Caco-2 (cell line): ENCODE measurements around the gene ADAMTSL1. TPM values are rescaled to one million over a fixed set of nuclear protein-coding genes. Genes with fewer than 3 reads are reported as not detected.

Source experiments
- BruUV-seq: library from RNA; stranded (reverse); fragments of 400-500 nt; replicated peaks from 2 replicates; lab custom pipeline; 2021; lab: Mats Ljungman, UMichigan
- CTCF ChIA-PET: fragments of 300-600 bp; sonication (Branson Sonifier 250); formaldehyde crosslinking; loops from one replicate; lab custom pipeline; 2022; ENCODE audit warnings: antibody characterized with exemption; lab: Charles Lee
- POLR2A ChIA-PET: fragments of 300-600 bp; sonication (Branson Sonifier 250); formaldehyde crosslinking; loops from one replicate; lab custom pipeline; 2022; ENCODE audit warnings: antibody characterized with exemption; lab: Charles Lee
- DNase-seq, 2 experiments: peaks; one replicate each; pipeline versions ENCODE4 v3.0.0 to v3.0.0-alpha.2; 2020 to 2022
- H3K27me3 ChIP-seq: replicated peaks from 2 replicates; pipeline ENCODE4 v1.6.0; 2011; ENCODE audit warnings: low read length; ENCODE audit not compliant: control insufficient read depth, insufficient read depth
- H3K36me3 ChIP-seq: 2 replicates; pipeline ENCODE4 v1.5.1; 2011; ENCODE audit warnings: low read length; ENCODE audit not compliant: control insufficient read depth, insufficient read depth
- H3K4me1 ChIP-seq: fragments of 250-450 bp; sonication (Bioruptor Pico); 2 replicates; pipeline ENCODE4 v1.5.1; 2020; ENCODE audit warnings: mild to moderate bottlenecking
- H3K4me3 ChIP-seq: 2 replicates; pipeline ENCODE4 v1.5.1; 2011; ENCODE audit warnings: low read depth, mild to moderate bottlenecking, control low read depth, low read length
- H3K9me3 ChIP-seq: fragments of 250-450 bp; sonication (Bioruptor Pico); 2 replicates; pipeline ENCODE4 v1.5.1; 2020; ENCODE audit warnings: mild to moderate bottlenecking, moderate library complexity
- H3K27ac Mint-ChIP-seq: one replicate; pipeline ENCODE4 v1.8.0; 2022; ENCODE audit warnings: mixed read lengths; ENCODE audit not compliant: unreplicated experiment
- H3K27me3 Mint-ChIP-seq: one replicate; pipeline ENCODE4 v1.8.0; 2022; ENCODE audit warnings: mixed read lengths; ENCODE audit not compliant: insufficient read depth, unreplicated experiment
- H3K36me3 Mint-ChIP-seq: one replicate; pipeline ENCODE4 v1.8.0; 2022; ENCODE audit warnings: mild to moderate bottlenecking, mixed read lengths; ENCODE audit not compliant: insufficient read depth, unreplicated experiment
- H3K4me1 Mint-ChIP-seq: one replicate; pipeline ENCODE4 v1.8.0; 2022; ENCODE audit warnings: low read depth, mixed read lengths; ENCODE audit not compliant: unreplicated experiment
- H3K4me3 Mint-ChIP-seq: one replicate; pipeline ENCODE4 v1.8.0; 2022; ENCODE audit warnings: mild to moderate bottlenecking, moderate library complexity, mixed read lengths; ENCODE audit not compliant: unreplicated experiment
- H3K9me3 Mint-ChIP-seq: one replicate; pipeline ENCODE4 v1.8.0; 2022; ENCODE audit warnings: mixed read lengths; ENCODE audit not compliant: unreplicated experiment
- intact Hi-C: fragments of 100-400 bp; cut with micrococcal nuclease; formaldehyde crosslinking; loops from one replicate; pipeline ENCODE4 v1.10.0; 2022; ENCODE audit not compliant: unreplicated experiment
- total RNA-seq: library from RNA; stranded (reverse); gene quantifications from 2 replicates; pipeline ENCODE4 v1.2.3, GENCODE V29; 2022
- TF ChIP-seq, protein P1 (sequence below), 2 experiments: fragments of 200-600 bp in 1 of 2; IDR thresholded peaks; 1 replicate in 1 of 2; 2 replicates in 1 of 2; pipeline versions ENCODE4 v1.5.1 to v1.8.0; 2011 to 2022; ENCODE audit warnings: antibody characterized with exemption in 1 of 2, control low read depth in 1 of 2, inconsistent platforms in 1 of 2, low read depth in 1 of 2, low read length in 1 of 2, mild to moderate bottlenecking in 1 of 2, moderate library complexity in 1 of 2; ENCODE audit not compliant: insufficient read depth in 1 of 2, severe bottlenecking in 1 of 2, unreplicated experiment in 1 of 2

Gene ADAMTSL1
- total RNA-seq, 1 experiment from 2014 or later = not detected

DNA sequence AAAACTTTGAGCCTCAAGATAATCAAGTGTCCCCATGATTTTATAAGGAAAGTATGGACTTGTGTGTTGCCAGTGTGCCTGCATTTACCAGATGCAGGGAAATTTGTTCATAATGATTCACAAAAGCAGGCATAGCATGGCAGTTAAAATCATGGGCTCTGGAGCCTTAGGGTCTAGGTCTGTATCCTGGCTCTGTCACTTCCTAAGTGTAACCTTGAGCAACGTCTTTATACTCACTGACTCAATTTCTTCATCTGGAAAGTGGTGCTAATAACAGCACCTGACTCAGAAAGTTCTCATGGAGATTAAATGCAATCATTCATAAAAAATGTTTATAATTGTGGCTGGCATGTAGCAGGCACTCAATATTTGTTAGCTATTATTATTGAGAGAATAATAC, 324.2 kb downstream of the ADAMTSL1 start:
- H3K4me1 Mint-ChIP-seq = no peaks in the 10 kb centered on the region
- H3K36me3 Mint-ChIP-seq = no peaks in the 10 kb centered on the region
- no TSS peak for BruUV-seq
- H3K4me3 Mint-ChIP-seq = no peak overlapping the region
- intact Hi-C loops = loop anchor here (10.0 kb wide), 1 partner anchor 227 kb away; no protein-coding TSS in a partner anchor
- no peak overlapping the region for H3K4me3 ChIP-seq
- TF ChIP-seq, protein P1, sequence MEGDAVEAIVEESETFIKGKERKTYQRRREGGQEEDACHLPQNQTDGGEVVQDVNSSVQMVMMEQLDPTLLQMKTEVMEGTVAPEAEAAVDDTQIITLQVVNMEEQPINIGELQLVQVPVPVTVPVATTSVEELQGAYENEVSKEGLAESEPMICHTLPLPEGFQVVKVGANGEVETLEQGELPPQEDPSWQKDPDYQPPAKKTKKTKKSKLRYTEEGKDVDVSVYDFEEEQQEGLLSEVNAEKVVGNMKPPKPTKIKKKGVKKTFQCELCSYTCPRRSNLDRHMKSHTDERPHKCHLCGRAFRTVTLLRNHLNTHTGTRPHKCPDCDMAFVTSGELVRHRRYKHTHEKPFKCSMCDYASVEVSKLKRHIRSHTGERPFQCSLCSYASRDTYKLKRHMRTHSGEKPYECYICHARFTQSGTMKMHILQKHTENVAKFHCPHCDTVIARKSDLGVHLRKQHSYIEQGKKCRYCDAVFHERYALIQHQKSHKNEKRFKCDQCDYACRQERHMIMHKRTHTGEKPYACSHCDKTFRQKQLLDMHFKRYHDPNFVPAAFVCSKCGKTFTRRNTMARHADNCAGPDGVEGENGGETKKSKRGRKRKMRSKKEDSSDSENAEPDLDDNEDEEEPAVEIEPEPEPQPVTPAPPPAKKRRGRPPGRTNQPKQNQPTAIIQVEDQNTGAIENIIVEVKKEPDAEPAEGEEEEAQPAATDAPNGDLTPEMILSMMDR (IDR thresholded peaks at IDR 0.05; ENCODE audit: insufficient read depth in 1 of 2, low read depth in 1 of 2, low read length in 1 of 2, severe bottlenecking in 1 of 2, unreplicated experiment in 1 of 2) = no peak
- H3K9me3 Mint-ChIP-seq = no peaks in the 10 kb centered on the region
- ChIA-PET CTCF (no interaction called here), POLR2A (no interaction called here)
- no peaks in the 10 kb centered on the region for H3K4me1 ChIP-seq
- no peak for DNase-seq
- no peaks in the 10 kb centered on the region for H3K27me3 ChIP-seq
- H3K9me3 ChIP-seq = no peaks in the 10 kb centered on the region
- H3K36me3 ChIP-seq = no peaks in the 10 kb centered on the region
- H3K27me3 Mint-ChIP-seq = peaks cover 2% of the 10 kb centered on the region
- no peak overlapping the region for H3K27ac Mint-ChIP-seq

DNA sequence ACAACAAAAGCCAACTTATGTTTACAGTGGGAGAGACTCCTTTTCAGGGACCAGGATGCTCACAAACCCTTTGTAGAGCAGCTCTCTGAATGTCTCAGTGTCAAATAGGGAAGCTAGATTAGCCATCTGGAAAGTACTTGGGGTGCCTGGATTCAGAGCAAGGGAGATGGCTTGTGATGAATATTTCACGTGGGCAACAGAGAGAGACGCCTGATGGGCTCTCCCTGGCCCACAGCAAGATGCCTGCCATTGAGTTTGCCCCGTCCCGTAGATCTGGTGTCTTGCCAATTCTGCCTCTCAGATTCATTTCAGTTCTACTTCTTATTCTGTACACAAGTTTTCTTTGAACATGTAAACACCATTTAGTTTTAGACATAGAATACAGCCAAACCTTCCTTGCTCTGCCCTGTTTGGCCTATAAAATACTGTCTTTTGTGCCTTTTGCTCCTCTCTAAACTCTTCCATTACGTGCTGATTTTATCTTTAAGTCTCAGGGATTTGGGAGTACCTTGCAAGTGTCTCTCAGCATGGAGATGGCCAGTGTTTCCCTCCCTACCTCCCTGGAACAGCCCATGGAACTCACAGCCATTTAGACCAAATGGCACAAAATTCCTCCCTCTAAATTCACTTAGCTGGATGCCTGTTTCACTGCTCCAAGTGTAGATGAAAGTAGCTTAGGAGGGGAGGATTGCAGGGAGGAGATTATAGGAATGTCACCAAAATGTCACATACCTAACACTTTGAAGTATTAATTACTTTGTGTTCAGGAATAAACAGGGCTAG, 324.7 kb downstream of the ADAMTSL1 start:
- Histone ChIP-seq H3K27me3 (no peaks in the 10 kb centered on the region), H3K4me1 (no peaks in the 10 kb centered on the region), H3K4me3 (no peak overlapping the region), H3K36me3 (no peaks in the 10 kb centered on the region), H3K9me3 (no peaks in the 10 kb centered on the region)
- Mint-ChIP-seq H3K27ac (no peak overlapping the region), H3K27me3 (peaks cover 2% of the 10 kb centered on the region), H3K4me3 (no peak overlapping the region), H3K9me3 (no peaks in the 10 kb centered on the region), H3K4me1 (no peaks in the 10 kb centered on the region), H3K36me3 (no peaks in the 10 kb centered on the region)
- TF ChIP-seq, protein P1 (IDR thresholded peaks at IDR 0.05; ENCODE audit: insufficient read depth in 1 of 2, low read depth in 1 of 2, low read length in 1 of 2, severe bottlenecking in 1 of 2, unreplicated experiment in 1 of 2) = no peak
- intact Hi-C loops = loop anchor here (10.0 kb wide), 1 partner anchor 226 kb away; no protein-coding TSS in a partner anchor
- no TSS peak for BruUV-seq
- ChIA-PET POLR2A (no interaction called here), CTCF (no interaction called here)
- DNase-seq = no peak

- POLR2A ChIA-PET = no interaction called here
- H3K9me3 ChIP-seq = no peaks in the 10 kb centered on the region
- H3K4me1 Mint-ChIP-seq = no peaks in the 10 kb centered on the region
- intact Hi-C loops = loop anchor here (10.0 kb wide), 1 partner anchor 225 kb away; no protein-coding TSS in a partner anchor
- no peaks in the 10 kb centered on the region for H3K27me3 ChIP-seq
- no peak overlapping the region for H3K4me3 ChIP-seq
- H3K27ac Mint-ChIP-seq = no peak overlapping the region
- CTCF ChIA-PET = no interaction called here
- DNase-seq = no peak
- H3K4me3 Mint-ChIP-seq = no peak overlapping the region
- H3K27me3 Mint-ChIP-seq = peaks cover 2% of the 10 kb centered on the region
- no peaks in the 10 kb centered on the region for H3K36me3 Mint-ChIP-seq
- no TSS peak for BruUV-seq
- no peaks in the 10 kb centered on the region for H3K4me1 ChIP-seq
- no peaks in the 10 kb centered on the region for H3K36me3 ChIP-seq
- TF ChIP-seq, protein P1 (IDR thresholded peaks at IDR 0.05; ENCODE audit: insufficient read depth in 1 of 2, low read depth in 1 of 2, low read length in 1 of 2, severe bottlenecking in 1 of 2, unreplicated experiment in 1 of 2) = no peak
- no peaks in the 10 kb centered on the region for H3K9me3 Mint-ChIP-seq
These were observed 325.5 kb downstream of the ADAMTSL1 start for GRCh38 chr9:18799428-18799827.
